Iris pigment epithelial cell (primary cell): ENCODE results near the gene GCH1.

Experiments
- DNase-seq: peaks from one replicate; pipeline ENCODE4 v3.0.0-alpha.2; 2011; ENCODE audit warnings: low read depth

GCH1 gene

GRCh38 chr14:54866588-54866987 lies 36.0 kb downstream of the GCH1 start:
- no peak for DNase-seq

GRCh38 chr14:54864526-54864925 lies 38.1 kb downstream of the GCH1 start:
- peak; percentile 30 for DNase-seq

- no peak for DNase-seq
Measured at GRCh38 chr14:54857830-54858269, 44.8 kb downstream of the GCH1 start.

- DNase-seq, result no peak
Measured at GRCh38 chr14:54856152-54856551, 46.5 kb downstream of the GCH1 start.

GRCh38 chr14:54854181-54854580 lies 48.4 kb downstream of the GCH1 start:
- DNase-seq, result no peak

GRCh38 chr14:54853339-54853738 lies 49.3 kb downstream of the GCH1 start:
- DNase-seq, result no peak

- no peak for DNase-seq
Measured at GRCh38 chr14:54852215-54852614, 50.4 kb downstream of the GCH1 start.

GRCh38 chr14:54848910-54849309 lies 53.7 kb downstream of the GCH1 start:
- no peak for DNase-seq

- no peak for DNase-seq
Measured at GRCh38 chr14:54845641-54846040, 57.0 kb downstream of the GCH1 start.

- DNase-seq, result no peak
Measured at GRCh38 chr14:54844479-54844878, 58.1 kb downstream of the GCH1 start.

- no peak for DNase-seq
Measured at GRCh38 chr14:54840798-54841197, 61.8 kb downstream of the GCH1 start.

- DNase-seq, result no peak
Measured at GRCh38 chr14:54840336-54840735, 62.3 kb downstream of the GCH1 start.

GRCh38 chr14:54839701-54840119 lies 62.9 kb downstream of the GCH1 start:
- peak; percentile 72 for DNase-seq

- no peak for DNase-seq
Measured at GRCh38 chr14:54838931-54839512, 63.6 kb downstream of the GCH1 start.

- no peak for DNase-seq
Measured at GRCh38 chr14:54837508-54838149, 65.0 kb downstream of the GCH1 start.

- DNase-seq, result no peak
Measured at GRCh38 chr14:54836231-54836630, 66.4 kb downstream of the GCH1 start.

GRCh38 chr14:54834727-54835126 lies 67.9 kb downstream of the GCH1 start:
- DNase-seq, result no peak

GRCh38 chr14:54834081-54834480 lies 68.5 kb downstream of the GCH1 start:
- DNase-seq, result no peak

GRCh38 chr14:54830650-54831049 lies 72.0 kb downstream of the GCH1 start:
- DNase-seq, result no peak

- DNase-seq, result no peak
Measured at GRCh38 chr14:54829486-54830224, 73.0 kb downstream of the GCH1 start.

- no peak for DNase-seq
Measured at GRCh38 chr14:54828037-54828436, 74.6 kb downstream of the GCH1 start.

- DNase-seq, result no peak
Measured at GRCh38 chr14:54823757-54824549, 78.7 kb downstream of the GCH1 start.

GRCh38 chr14:54822685-54823084 lies 79.9 kb downstream of the GCH1 start:
- no peak for DNase-seq
